GM21367 (cell line): Measurements from ENCODE around the gene BLTP1.

Experiments
- ATAC-seq: cut with Tn5 transposase; IDR thresholded peaks from one replicate; pipeline ENCODE4 v1.9.1; 2021; ENCODE audit not compliant: unreplicated experiment

BLTP1 gene

GRCh38 chr4:122163767-122164166 lies 11.6 kb downstream of the BLTP1 start:
- no peak for ATAC-seq

- no peak for ATAC-seq
Observed at GRCh38 chr4:122167369-122167768, 15.2 kb downstream of the BLTP1 start.

- no peak for ATAC-seq
Observed at GRCh38 chr4:122170775-122171174, 18.6 kb downstream of the BLTP1 start.

- ATAC-seq: no peak
Observed at GRCh38 chr4:122171323-122171722, 19.2 kb downstream of the BLTP1 start.

- no peak for ATAC-seq
Observed at GRCh38 chr4:122172266-122172665, 20.1 kb downstream of the BLTP1 start.

- no peak for ATAC-seq
Observed at GRCh38 chr4:122178961-122179360, 26.8 kb downstream of the BLTP1 start.

GRCh38 chr4:122195718-122196117 lies 43.6 kb downstream of the BLTP1 start:
- no peak for ATAC-seq
